Smooth muscle cell (in vitro differentiated cells): Measurements from ENCODE around the gene CHAC2. TPM values are rescaled to one million over a fixed set of nuclear protein-coding genes. Genes with fewer than 3 reads are reported as not detected.

Source experiments
- DNase-seq: peaks from one replicate; lab custom pipeline; 2025; ENCODE audit not compliant: unreplicated experiment; lab: John Stamatoyannopoulos, UW
- H2AFZ ChIP-seq: fragments of 200-600 bp; sonication (generic); 2 replicates; pipeline ENCODE4 v1.6.0; 2016; ENCODE audit warnings: antibody characterized with exemption, low read depth, mild to moderate bottlenecking
- H3F3A ChIP-seq: fragments of 200-600 bp; sonication (generic); 2 replicates; pipeline ENCODE4 v1.6.0; 2017; ENCODE audit warnings: antibody characterized with exemption, low read depth
- H3K27ac ChIP-seq: fragments of 200-600 bp; sonication (generic); 2 replicates; pipeline ENCODE4 v1.5.1; 2016; ENCODE audit warnings: low read depth, mild to moderate bottlenecking
- H3K27me3 ChIP-seq: fragments of 200-600 bp; sonication (generic); 2 replicates; pipeline ENCODE4 v1.6.1; 2016; ENCODE audit warnings: low read depth, mild to moderate bottlenecking
- H3K36me3 ChIP-seq: fragments of 200-600 bp; sonication (generic); 2 replicates; pipeline ENCODE4 v1.5.1; 2016; ENCODE audit warnings: low read depth
- H3K4me1 ChIP-seq: fragments of 200-600 bp; sonication (generic); 2 replicates; pipeline ENCODE4 v1.5.1; 2016; ENCODE audit warnings: low read depth
- H3K4me2 ChIP-seq: fragments of 200-600 bp; sonication (generic); 2 replicates; pipeline ENCODE4 v1.6.0; 2016; ENCODE audit warnings: mild to moderate bottlenecking
- H3K4me3 ChIP-seq: fragments of 200-600 bp; sonication (generic); 2 replicates; pipeline ENCODE4 v1.5.1; 2016; ENCODE audit warnings: mild to moderate bottlenecking
- H3K79me2 ChIP-seq: fragments of 200-600 bp; sonication (generic); 2 replicates; pipeline ENCODE4 v1.6.0; 2016; ENCODE audit warnings: low read depth, mild to moderate bottlenecking
- H3K9ac ChIP-seq: fragments of 200-600 bp; sonication (generic); 2 replicates; pipeline ENCODE4 v1.6.0; 2016; ENCODE audit warnings: low read depth
- H3K9me3 ChIP-seq: fragments of 200-600 bp; sonication (generic); replicated peaks from 2 replicates; pipeline ENCODE4 v1.5.1; 2016; ENCODE audit warnings: low read depth
- H4K20me1 ChIP-seq: fragments of 200-600 bp; sonication (generic); 2 replicates; pipeline ENCODE4 v1.6.0; 2016; ENCODE audit warnings: low read depth
- WGBS: methylation state at CpG from one replicate; pipeline ENCODE4 v1.1.7; 2016; ENCODE audit warnings: low lambda C conversion rate; 5-methylcytosine and 5-hydroxymethylcytosine counted together
- polyA plus RNA-seq: library from polyadenylated mRNA; unstranded; fragments of >200 nt; fragmentation: Nextera tagmentation; extraction: Ambion mirVana; gene quantifications from 2 replicates; pipeline ENCODE4 v1.2.1, GENCODE V29; 2016
- total RNA-seq: library from RNA; depleted of rRNA; stranded (reverse); fragments of >200 nt; gene quantifications from 2 replicates; pipeline ENCODE4 v1.2.3, GENCODE V29; 2014
- TF ChIP-seq, protein P1 (sequence below): fragments of 200-600 bp; sonication (generic); IDR thresholded peaks from 2 replicates; pipeline ENCODE4 v1.5.1; 2017; ENCODE audit warnings: borderline replicate concordance, mild to moderate bottlenecking, antibody characterized with exemption; ENCODE audit not compliant: insufficient read depth, poor library complexity, severe bottlenecking

CHAC2 gene
- total and polyA plus RNA-seq, 2 experiments from 2014 or later = 0.54 to 0.97 TPM

GRCh38 chr2:53818854-53819435, 51.3 kb downstream of the CHAC2 start:
- Histone ChIP-seq H3K27me3 (no peaks in the 10 kb centered on the region), H3K4me3 (no peak overlapping the region), H2AFZ (no peak overlapping the region), H3K36me3 (peaks cover 25% of the 10 kb centered on the region), H3K4me1 (no peaks in the 10 kb centered on the region), H4K20me1 (no peaks in the 10 kb centered on the region), H3K79me2 (no peaks in the 10 kb centered on the region), H3K27ac (no peak overlapping the region), H3F3A (no peaks in the 10 kb centered on the region), H3K9me3 (no peaks in the 10 kb centered on the region), H3K4me2 (no peak overlapping the region), H3K9ac (no peak overlapping the region)
- 97% methylated on average over 3 of the region's 3 CpGs for WGBS
- TF ChIP-seq, protein P1, sequence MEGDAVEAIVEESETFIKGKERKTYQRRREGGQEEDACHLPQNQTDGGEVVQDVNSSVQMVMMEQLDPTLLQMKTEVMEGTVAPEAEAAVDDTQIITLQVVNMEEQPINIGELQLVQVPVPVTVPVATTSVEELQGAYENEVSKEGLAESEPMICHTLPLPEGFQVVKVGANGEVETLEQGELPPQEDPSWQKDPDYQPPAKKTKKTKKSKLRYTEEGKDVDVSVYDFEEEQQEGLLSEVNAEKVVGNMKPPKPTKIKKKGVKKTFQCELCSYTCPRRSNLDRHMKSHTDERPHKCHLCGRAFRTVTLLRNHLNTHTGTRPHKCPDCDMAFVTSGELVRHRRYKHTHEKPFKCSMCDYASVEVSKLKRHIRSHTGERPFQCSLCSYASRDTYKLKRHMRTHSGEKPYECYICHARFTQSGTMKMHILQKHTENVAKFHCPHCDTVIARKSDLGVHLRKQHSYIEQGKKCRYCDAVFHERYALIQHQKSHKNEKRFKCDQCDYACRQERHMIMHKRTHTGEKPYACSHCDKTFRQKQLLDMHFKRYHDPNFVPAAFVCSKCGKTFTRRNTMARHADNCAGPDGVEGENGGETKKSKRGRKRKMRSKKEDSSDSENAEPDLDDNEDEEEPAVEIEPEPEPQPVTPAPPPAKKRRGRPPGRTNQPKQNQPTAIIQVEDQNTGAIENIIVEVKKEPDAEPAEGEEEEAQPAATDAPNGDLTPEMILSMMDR = no peak
- no peak for DNase-seq

DNA sequence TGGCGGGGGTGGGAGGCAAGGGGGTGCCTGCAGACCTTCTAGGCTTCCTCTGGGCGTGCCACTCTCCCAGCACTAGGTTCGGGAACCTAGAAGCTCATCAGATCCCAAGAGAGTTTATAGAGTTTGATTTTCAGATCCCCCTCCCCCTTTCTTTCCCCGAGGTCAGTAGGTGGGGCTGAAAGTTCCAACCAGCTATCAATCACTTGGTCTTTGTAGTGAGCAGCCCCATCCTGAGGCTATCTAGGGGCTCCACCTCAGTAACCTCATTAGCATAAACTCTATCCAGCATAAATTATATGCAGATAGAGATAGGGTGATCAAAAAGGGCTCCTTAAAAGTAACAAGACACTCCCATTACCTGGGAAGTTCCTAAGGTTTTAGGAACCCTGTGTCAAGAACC, 52.0 kb downstream of the CHAC2 start:
- H3K4me3 ChIP-seq = no peak overlapping the region
- DNase-seq = no peak
- no peaks in the 10 kb centered on the region for H3K9me3 ChIP-seq
- H3K79me2 ChIP-seq = no peaks in the 10 kb centered on the region
- H3K4me1 ChIP-seq = no peaks in the 10 kb centered on the region
- H3K9ac ChIP-seq = no peak overlapping the region
- H4K20me1 ChIP-seq = no peaks in the 10 kb centered on the region
- H3F3A ChIP-seq = no peaks in the 10 kb centered on the region
- no peak overlapping the region for H3K4me2 ChIP-seq
- H3K27ac ChIP-seq = no peak overlapping the region
- TF ChIP-seq, protein P1 = no peak
- H3K36me3 ChIP-seq = peaks cover 25% of the 10 kb centered on the region
- WGBS = 90% methylated on average over 4 of the region's 4 CpGs
- H2AFZ ChIP-seq = no peak overlapping the region
- H3K27me3 ChIP-seq = no peaks in the 10 kb centered on the region

GRCh38 chr2:53820048-53820447, 52.4 kb downstream of the CHAC2 start:
- Histone ChIP-seq H4K20me1 (no peaks in the 10 kb centered on the region), H2AFZ (no peak overlapping the region), H3K4me2 (no peak overlapping the region), H3K36me3 (peaks cover 25% of the 10 kb centered on the region), H3K4me1 (no peaks in the 10 kb centered on the region), H3K9me3 (no peaks in the 10 kb centered on the region), H3K27ac (no peak overlapping the region), H3K4me3 (no peak overlapping the region), H3K27me3 (no peaks in the 10 kb centered on the region), H3F3A (no peaks in the 10 kb centered on the region), H3K9ac (no peak overlapping the region), H3K79me2 (no peaks in the 10 kb centered on the region)
- 94% methylated on average over 9 of the region's 9 CpGs for WGBS
- TF ChIP-seq, protein P1 = no peak
- no peak for DNase-seq

DNA sequence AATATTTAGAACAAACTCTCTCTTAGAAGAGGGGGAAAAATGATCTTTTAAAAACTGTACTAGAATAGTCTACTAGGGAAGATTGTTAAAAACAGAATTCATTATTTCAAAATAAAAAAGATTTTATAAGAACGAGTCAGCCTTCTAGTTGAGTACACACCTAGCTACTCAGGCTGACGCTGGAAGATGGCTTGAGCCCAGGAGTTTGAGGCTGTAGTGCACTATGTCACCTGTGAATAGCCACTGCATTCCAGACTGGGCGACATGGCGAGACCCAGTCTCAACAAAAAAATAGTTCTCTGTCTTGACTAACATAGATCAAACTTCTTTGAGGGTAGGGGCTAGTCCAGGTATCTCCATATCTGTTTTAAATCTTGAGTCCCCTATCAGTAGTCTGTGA, 53.1 kb downstream of the CHAC2 start:
- DNase-seq = no peak
- Histone ChIP-seq H3K4me1 (no peaks in the 10 kb centered on the region), H3K9ac (no peak overlapping the region), H4K20me1 (no peaks in the 10 kb centered on the region), H3K79me2 (no peaks in the 10 kb centered on the region), H3K9me3 (no peaks in the 10 kb centered on the region), H3K27me3 (no peaks in the 10 kb centered on the region), H3K4me3 (no peak overlapping the region), H3K27ac (no peak overlapping the region), H3K4me2 (no peak overlapping the region), H2AFZ (no peak overlapping the region), H3F3A (no peaks in the 10 kb centered on the region), H3K36me3 (peaks cover 25% of the 10 kb centered on the region)
- WGBS = 94% methylated on average over 4 of the region's 4 CpGs
- TF ChIP-seq, protein P1 = no peak
